Adrenal gland (tissue), 5 donors: ENCODE results near the gene EFNA5.

Experiments used
- POLR2A ChIP-seq, 2 donors: fragments of 450-650 bp; IDR thresholded peaks; one replicate each; pipeline ENCODE4 v1.6.1; 2017; ENCODE audit warnings: antibody characterized with exemption in 2 of 2, mild to moderate bottlenecking in 2 of 2, moderate library complexity in 1 of 2
- TF ChIP-seq, protein P1 (sequence below), 6 experiments: fragments of 450-650 bp in 4 of 6; fragments of 200-600 bp in 2 of 6; sonication (generic) in 1 of 6; IDR thresholded peaks; 1 replicate in 5 of 6; 2 replicates in 1 of 6; pipeline versions ENCODE4 v1.5.1 to v1.8.0; 2016 to 2021; ENCODE audit warnings: antibody characterized with exemption in 6 of 6, mild to moderate bottlenecking in 2 of 6, moderate library complexity in 1 of 6
- donor health status: DM: no; HTN: no; CAD: no.

GRCh38 chr5:107393851-107394250, 276.9 kb downstream of the EFNA5 start:
- TF ChIP-seq, protein P1, sequence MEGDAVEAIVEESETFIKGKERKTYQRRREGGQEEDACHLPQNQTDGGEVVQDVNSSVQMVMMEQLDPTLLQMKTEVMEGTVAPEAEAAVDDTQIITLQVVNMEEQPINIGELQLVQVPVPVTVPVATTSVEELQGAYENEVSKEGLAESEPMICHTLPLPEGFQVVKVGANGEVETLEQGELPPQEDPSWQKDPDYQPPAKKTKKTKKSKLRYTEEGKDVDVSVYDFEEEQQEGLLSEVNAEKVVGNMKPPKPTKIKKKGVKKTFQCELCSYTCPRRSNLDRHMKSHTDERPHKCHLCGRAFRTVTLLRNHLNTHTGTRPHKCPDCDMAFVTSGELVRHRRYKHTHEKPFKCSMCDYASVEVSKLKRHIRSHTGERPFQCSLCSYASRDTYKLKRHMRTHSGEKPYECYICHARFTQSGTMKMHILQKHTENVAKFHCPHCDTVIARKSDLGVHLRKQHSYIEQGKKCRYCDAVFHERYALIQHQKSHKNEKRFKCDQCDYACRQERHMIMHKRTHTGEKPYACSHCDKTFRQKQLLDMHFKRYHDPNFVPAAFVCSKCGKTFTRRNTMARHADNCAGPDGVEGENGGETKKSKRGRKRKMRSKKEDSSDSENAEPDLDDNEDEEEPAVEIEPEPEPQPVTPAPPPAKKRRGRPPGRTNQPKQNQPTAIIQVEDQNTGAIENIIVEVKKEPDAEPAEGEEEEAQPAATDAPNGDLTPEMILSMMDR (IDR thresholded peaks at IDR 0.05), result no peak
- no peak for TF ChIP-seq POLR2A (IDR thresholded peaks at IDR 0.05)
